ENCODE results near the gene GMFB.

GRCh38 chr14:54475911-54476310 is 12.9 kb downstream of the GMFB start:
- TF ChIP-seq CTCF (conservative IDR thresholded peaks at IDR 0.05 in 1 of 2, IDR thresholded peaks at IDR 0.05 in 1 of 2; ENCODE audit: extremely low read depth in 1 of 2, insufficient read depth in 1 of 2, low read depth in 1 of 2, low read length in 2 of 2) (no peak), EZH2 (IDR thresholded peaks at IDR 0.05; ENCODE audit: borderline replicate concordance, low read length) (no peak)

All from mammary epithelial cell (primary cell).